DOHH2 (cell line): ENCODE measurements around the gene USF2.

Experiments used
- CTCF ChIP-seq: fragments of 200-600 bp; sonication (generic); IDR thresholded peaks from one replicate; pipeline ENCODE4 v1.5.1; 2014; ENCODE audit warnings: antibody characterized with exemption, mild to moderate bottlenecking, low read depth, low read length; ENCODE audit not compliant: poor library complexity, severe bottlenecking
- EZH2phosphoT487 ChIP-seq: fragments of 200-600 bp; sonication (generic); IDR thresholded peaks from 2 replicates; pipeline ENCODE4 v1.6.1; 2017; ENCODE audit warnings: borderline replicate concordance, mild to moderate bottlenecking, antibody characterized with exemption, low read length, moderate library complexity, mixed read lengths

DNA sequence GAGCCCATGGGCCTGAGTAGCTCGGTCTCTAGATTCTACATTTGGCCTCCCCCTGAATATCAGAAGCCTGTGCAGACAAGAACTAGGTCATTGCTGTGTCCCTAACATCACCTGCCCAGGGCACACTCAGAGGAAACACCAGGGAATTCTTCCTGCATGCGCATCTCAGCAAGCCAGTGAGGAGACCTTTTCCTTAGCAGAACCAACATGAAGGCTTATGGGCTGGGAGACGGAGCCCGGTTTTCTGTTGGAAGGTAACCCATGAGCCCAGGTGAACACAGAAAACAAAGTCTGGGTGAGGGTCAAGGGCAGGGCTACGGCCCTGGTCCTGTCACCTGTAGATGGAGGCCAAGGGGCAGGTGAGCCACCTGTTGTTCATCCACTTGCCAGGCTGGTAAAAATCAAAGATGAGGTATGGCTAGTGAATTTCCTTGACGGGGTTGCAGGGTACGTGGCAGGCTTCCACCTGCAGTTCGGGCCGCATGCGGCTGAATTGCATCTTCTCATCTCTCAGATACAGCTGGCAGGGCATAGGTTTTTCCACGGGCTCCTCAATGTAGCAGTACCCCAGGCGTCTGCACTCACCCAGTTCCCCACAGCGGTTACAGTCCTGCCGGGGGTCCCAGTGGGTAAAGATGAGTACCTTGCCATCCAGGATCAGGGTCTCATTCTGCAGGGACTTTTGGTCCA is 36.7 kb upstream of the USF2 start:
- no peak for TF ChIP-seq CTCF
- TF ChIP-seq EZH2phosphoT487 = no peak
